Measurements from ENCODE around the gene TMEM207.
"Not testable (repeated sequence)": the region's sequence is repeated elsewhere in the genome, so short reads cannot be mapped to it uniquely, and the experiment has no call there.

Gene TMEM207

GRCh38 chr3:190449801-190450200, at the start of gene TMEM207:
Gene TMEM207, minus strand, starts transcription at chr3:190449901. Its CDS starts 92 bp downstream, at chr3:190449809.
- no peak for DNase-seq (ENCODE audit: low read depth)

- no peak for DNase-seq (ENCODE audit: low read depth)
These were observed 49.4 kb upstream of the TMEM207 start for GRCh38 chr3:190499122-190499521.

- DNase-seq (ENCODE audit: low read depth), result no peak
These were observed 48.6 kb upstream of the TMEM207 start for GRCh38 chr3:190498293-190498692.

- no peak for DNase-seq (ENCODE audit: low read depth)
These were observed 48.1 kb upstream of the TMEM207 start for GRCh38 chr3:190497811-190498210.

GRCh38 chr3:190496859-190497258, 47.2 kb upstream of the TMEM207 start:
- no peak for DNase-seq (ENCODE audit: low read depth)

GRCh38 chr3:190495796-190496195, 46.1 kb upstream of the TMEM207 start:
- no peak for DNase-seq (ENCODE audit: low read depth)

- DNase-seq (ENCODE audit: low read depth), result no peak
These were observed 45.7 kb upstream of the TMEM207 start for GRCh38 chr3:190495354-190495753.

- no peak for DNase-seq (ENCODE audit: low read depth)
These were observed 45.2 kb upstream of the TMEM207 start for GRCh38 chr3:190494907-190495306.

- no peak for DNase-seq (ENCODE audit: low read depth)
These were observed 43.3 kb upstream of the TMEM207 start for GRCh38 chr3:190492966-190493365.

GRCh38 chr3:190492129-190492528, 42.4 kb upstream of the TMEM207 start:
- no peak for DNase-seq (ENCODE audit: low read depth)

GRCh38 chr3:190491533-190492054, 41.9 kb upstream of the TMEM207 start:
- no peak for DNase-seq (ENCODE audit: low read depth)

GRCh38 chr3:190486908-190487607, 37.4 kb upstream of the TMEM207 start:
- no peak for DNase-seq (ENCODE audit: low read depth)

GRCh38 chr3:190486533-190486864, 36.8 kb upstream of the TMEM207 start:
- no peak for DNase-seq (ENCODE audit: low read depth)

- no peak for DNase-seq (ENCODE audit: low read depth)
These were observed 36.3 kb upstream of the TMEM207 start for GRCh38 chr3:190485830-190486532.

GRCh38 chr3:190481779-190482178, 32.1 kb upstream of the TMEM207 start:
- DNase-seq (ENCODE audit: low read depth), result no peak

- not testable (repeated sequence) for DNase-seq (ENCODE audit: low read depth)
These were observed 23.6 kb upstream of the TMEM207 start for GRCh38 chr3:190473261-190473660.

GRCh38 chr3:190467922-190468321, 18.2 kb upstream of the TMEM207 start:
- DNase-seq (ENCODE audit: low read depth), result no peak

GRCh38 chr3:190458040-190458439, 8.3 kb upstream of the TMEM207 start:
- DNase-seq (ENCODE audit: low read depth), result no peak

GRCh38 chr3:190456770-190457169, 7.1 kb upstream of the TMEM207 start:
- no peak for DNase-seq (ENCODE audit: low read depth)

- no peak for DNase-seq (ENCODE audit: low read depth)
These were observed 6.1 kb upstream of the TMEM207 start for GRCh38 chr3:190455828-190456227.

- no peak for DNase-seq (ENCODE audit: low read depth)
These were observed 1.4 kb downstream of the TMEM207 start for GRCh38 chr3:190448256-190448655.

GRCh38 chr3:190446573-190447279, 3.0 kb downstream of the TMEM207 start:
- DNase-seq (ENCODE audit: low read depth), result no peak

- no peak for DNase-seq (ENCODE audit: low read depth)
These were observed 5.0 kb downstream of the TMEM207 start for GRCh38 chr3:190444576-190445145.

Measured in stimulated activated CD8-positive, alpha-beta memory T cell treated with anti-CD3 and anti-CD28 coated beads, Interleukin-12 subunit alpha, Interleukin-12 subunit beta, amount 100 ng/mL, for 1 hour (primary cell).